Uterus (tissue), 4 donors: ENCODE measurements around the gene CGB1. TPM values are rescaled to one million over a fixed set of nuclear protein-coding genes. Genes with fewer than 3 reads are reported as not detected.
"Not testable (repeated sequence)": the region's sequence is repeated elsewhere in the genome, so short reads cannot be mapped to it uniquely, and the experiment has no call there.

Experiments used
- DNase-seq, 2 donors: peaks; one replicate each; pipeline ENCODE4 v3.0.0-alpha.2; 2019 to 2020
- H3K27ac ChIP-seq, 2 donors: fragments of 200-600 bp; sonication (generic); 1 replicate in 1 of 2; 2 replicates in 1 of 2; pipeline ENCODE4 v1.5.1; 2016 to 2018
- H3K27me3 ChIP-seq, 2 donors: fragments of 200-600 bp; sonication (generic); one replicate each; pipeline ENCODE4 v1.5.1; 2018 to 2019; ENCODE audit warnings: control low read depth in 1 of 2
- H3K36me3 ChIP-seq, 2 donors: fragments of 200-600 bp; sonication (generic); one replicate each; pipeline ENCODE4 v1.5.1; 2019; ENCODE audit warnings: control low read depth in 1 of 2
- H3K4me1 ChIP-seq, 2 donors: fragments of 200-600 bp; sonication (generic); one replicate each; pipeline ENCODE4 v1.5.1; 2018 to 2019; ENCODE audit warnings: control low read depth in 1 of 2
- H3K4me3 ChIP-seq, 2 donors: fragments of 200-600 bp; sonication (generic); 1 replicate in 1 of 2; 2 replicates in 1 of 2; pipeline ENCODE4 v1.5.1; 2018 to 2019; ENCODE audit warnings: mild to moderate bottlenecking in 1 of 2
- H3K9me3 ChIP-seq, 2 donors: fragments of 200-600 bp; sonication (generic); one replicate each; pipeline ENCODE4 v1.5.1; 2019; ENCODE audit warnings: control low read depth in 1 of 2
- POLR2A ChIP-seq, 2 donors: fragments of 450-650 bp; IDR thresholded peaks; one replicate each; pipeline ENCODE4 v1.6.1; 2016; ENCODE audit warnings: antibody characterized with exemption in 2 of 2, mild to moderate bottlenecking in 1 of 2, moderate library complexity in 1 of 2
- intact Hi-C: fragments of 100-400 bp; cut with DNase I; formaldehyde crosslinking; loops from one replicate; pipeline ENCODE4 v1.15.1; 2023; ENCODE audit warnings: low total_unique reads
- total RNA-seq, 4 donors: library from RNA; depleted of rRNA in 3 of 4; stranded (reverse); fragments of >200 nt in 3 of 4; gene quantifications; one replicate each; pipeline versions ENCODE4 v1.1.0 to v1.2.4, GENCODE V29; 2014 to 2023
- TF ChIP-seq, protein P1 (sequence below), 4 experiments: fragments of 200-600 bp in 2 of 4; fragments of 450-650 bp in 2 of 4; sonication (generic) in 2 of 4; IDR thresholded peaks; one replicate each; pipeline ENCODE4 v1.5.1; 2016 to 2019; ENCODE audit warnings: antibody characterized with exemption in 4 of 4, mild to moderate bottlenecking in 2 of 4, moderate library complexity in 1 of 4
- donor health status: DM: yes; HTN: yes; CAD: no.

The CGB1 gene
- total RNA-seq, 4 donors from 2014 or later: not detected

DNA sequence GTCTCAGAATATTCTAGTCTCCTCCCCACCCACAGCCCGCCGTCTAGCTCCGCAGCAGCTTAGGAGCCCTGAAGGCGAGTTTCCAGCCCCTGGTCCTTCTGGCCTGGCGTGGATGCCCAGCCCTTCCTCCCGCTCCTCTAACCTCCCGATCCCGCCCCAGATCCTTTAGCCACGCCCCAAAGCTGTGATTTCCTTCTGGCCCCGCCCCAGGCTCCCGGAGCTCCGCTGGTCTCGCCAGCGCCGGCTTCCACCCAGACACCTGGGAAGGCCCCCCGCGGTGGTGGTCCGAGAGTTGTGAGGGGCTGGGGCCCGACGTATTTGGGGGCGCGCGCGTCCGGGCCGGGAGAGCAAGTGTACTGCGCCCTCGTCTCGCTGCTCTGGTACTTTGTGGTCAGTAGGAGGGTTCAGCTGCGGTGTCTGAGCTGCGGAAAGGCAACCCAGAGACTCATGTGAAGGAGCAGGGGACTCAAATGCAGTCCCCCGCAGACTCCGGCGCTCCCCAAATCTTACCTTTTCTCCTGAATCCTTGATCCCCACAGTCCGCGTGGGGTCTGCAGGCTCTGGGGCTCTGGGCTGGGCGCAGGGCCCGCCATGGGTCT lies 21.0 kb upstream of the CGB1 start, which contains the start of gene CGB7:
Gene CGB7, minus strand, starts transcription at position 114 of the 599 bp plus-strand sequence. CDS start 2,374 bp downstream, outside the sequence.
- Histone ChIP-seq H3K4me3 (peak within 1 kb of the TSS; percentile 31 to 32), H3K27me3 (no peaks in the 10 kb centered on the region), H3K4me1 (peaks cover 0 to 5% of the 10 kb centered on the region in 2 donors), H3K9me3 (no peaks in the 10 kb centered on the region), H3K27ac (no peak within 1 kb of the TSS), H3K36me3 (no peaks in the 10 kb centered on the region)
- TF ChIP-seq, protein P1, sequence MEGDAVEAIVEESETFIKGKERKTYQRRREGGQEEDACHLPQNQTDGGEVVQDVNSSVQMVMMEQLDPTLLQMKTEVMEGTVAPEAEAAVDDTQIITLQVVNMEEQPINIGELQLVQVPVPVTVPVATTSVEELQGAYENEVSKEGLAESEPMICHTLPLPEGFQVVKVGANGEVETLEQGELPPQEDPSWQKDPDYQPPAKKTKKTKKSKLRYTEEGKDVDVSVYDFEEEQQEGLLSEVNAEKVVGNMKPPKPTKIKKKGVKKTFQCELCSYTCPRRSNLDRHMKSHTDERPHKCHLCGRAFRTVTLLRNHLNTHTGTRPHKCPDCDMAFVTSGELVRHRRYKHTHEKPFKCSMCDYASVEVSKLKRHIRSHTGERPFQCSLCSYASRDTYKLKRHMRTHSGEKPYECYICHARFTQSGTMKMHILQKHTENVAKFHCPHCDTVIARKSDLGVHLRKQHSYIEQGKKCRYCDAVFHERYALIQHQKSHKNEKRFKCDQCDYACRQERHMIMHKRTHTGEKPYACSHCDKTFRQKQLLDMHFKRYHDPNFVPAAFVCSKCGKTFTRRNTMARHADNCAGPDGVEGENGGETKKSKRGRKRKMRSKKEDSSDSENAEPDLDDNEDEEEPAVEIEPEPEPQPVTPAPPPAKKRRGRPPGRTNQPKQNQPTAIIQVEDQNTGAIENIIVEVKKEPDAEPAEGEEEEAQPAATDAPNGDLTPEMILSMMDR (IDR thresholded peaks at IDR 0.05): no peak
- TF ChIP-seq POLR2A (IDR thresholded peaks at IDR 0.05): peak in 1 of 2 donors; percentile 15
- DNase-seq: peak; percentile 73 to 77
- intact Hi-C loops: no loop called here

DNA sequence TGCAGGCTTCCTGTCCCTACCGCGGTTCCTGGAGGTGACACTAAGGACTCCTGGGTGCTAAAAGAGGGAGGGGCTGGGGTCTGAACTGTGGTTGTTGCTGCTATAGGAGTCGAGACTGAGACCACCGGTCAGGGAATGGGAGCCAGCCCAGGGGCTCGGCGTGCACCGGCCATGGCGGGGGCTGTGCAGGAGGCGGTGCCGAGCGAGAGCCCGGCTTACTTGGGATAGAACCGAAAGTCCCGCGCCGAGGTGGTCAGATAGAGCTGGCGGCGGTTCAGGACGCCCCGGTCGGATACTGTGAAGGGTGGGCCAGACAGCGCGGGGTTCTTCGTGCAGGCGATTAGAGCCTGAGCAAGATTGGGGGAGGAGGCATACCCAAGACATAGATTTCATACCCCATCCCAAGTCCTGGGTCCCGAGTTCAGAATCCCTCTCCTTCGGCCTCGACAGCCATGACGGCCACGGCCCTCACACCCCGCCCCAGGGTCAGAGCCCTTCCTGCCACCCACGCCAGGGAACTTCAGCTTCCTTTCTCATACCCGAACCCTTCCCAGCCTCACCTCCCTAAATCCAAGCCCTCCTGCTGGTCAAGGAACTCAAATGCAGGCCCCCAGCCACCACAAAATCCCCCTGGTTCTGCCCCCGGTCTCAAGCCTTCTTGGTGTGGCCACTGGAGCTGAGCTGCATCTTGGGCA lies 20.4 kb upstream of the CGB1 start:
- DNase-seq: not testable (repeated sequence)
- peak overlapping the region; percentile 31 to 32 for H3K4me3 ChIP-seq

DNA sequence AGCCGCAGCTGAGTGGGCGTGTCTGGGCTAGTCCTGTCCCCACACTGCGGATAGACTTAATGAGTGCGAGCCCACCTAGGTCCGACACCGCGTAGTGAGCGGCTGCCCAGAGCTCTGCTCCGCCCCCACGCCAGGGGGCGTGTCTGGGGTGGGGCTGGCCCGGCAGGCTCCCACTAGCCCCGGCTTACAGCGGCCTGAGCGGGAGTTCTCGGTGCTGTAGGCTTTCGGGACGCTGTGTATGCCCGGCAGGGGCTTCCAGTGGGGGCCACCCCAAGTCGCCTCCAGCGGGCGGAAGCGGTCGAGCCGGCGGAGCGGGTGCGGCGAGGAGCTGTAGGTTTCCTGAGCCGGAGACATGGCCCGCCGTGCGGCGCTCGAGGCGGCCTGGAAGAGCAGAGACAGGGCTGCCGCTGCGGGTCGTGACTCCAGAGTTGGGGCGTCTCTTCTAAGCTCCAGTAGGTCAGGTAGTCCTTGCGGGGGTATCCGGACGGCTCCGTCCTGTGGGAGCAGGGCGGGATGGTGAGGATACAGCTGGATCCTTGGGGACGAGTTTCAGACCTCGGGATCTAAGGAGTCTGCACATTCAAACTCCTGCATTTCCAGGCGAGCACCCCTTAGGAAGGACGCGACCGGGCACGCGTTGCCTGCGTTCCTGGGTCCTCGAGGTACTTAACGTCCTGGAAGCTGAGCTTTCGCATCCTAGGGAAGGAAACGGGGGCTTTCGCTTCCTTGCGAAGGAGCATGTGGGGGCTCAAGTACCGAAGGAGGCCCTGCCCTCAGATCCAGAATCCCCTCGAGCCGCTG lies 19.6 kb upstream of the CGB1 start:
- no peaks in the 10 kb centered on the region for H3K27me3 ChIP-seq
- TF ChIP-seq, protein P1 (IDR thresholded peaks at IDR 0.05): peak in 3 of 4 experiments; percentile 23 to 42 (median 40)
- no peak for TF ChIP-seq POLR2A (IDR thresholded peaks at IDR 0.05)
- H3K4me1 ChIP-seq: peaks cover 0 to 5% of the 10 kb centered on the region in 2 donors
- peak overlapping the region; percentile 31 to 32 for H3K4me3 ChIP-seq
- intact Hi-C loops: no loop called here
- no peak overlapping the region for H3K27ac ChIP-seq
- peak; percentile 28 to 56 for DNase-seq
- no peaks in the 10 kb centered on the region for H3K9me3 ChIP-seq
- no peaks in the 10 kb centered on the region for H3K36me3 ChIP-seq

More for the DNA sequence above, 20.4 kb upstream of the CGB1 start:
- intact Hi-C loops, H3K27me3 ChIP-seq, H3K36me3 ChIP-seq, H3K9me3 ChIP-seq, H3K27ac ChIP-seq, H3K4me1 ChIP-seq: not testable (repeated sequence)

DNA sequence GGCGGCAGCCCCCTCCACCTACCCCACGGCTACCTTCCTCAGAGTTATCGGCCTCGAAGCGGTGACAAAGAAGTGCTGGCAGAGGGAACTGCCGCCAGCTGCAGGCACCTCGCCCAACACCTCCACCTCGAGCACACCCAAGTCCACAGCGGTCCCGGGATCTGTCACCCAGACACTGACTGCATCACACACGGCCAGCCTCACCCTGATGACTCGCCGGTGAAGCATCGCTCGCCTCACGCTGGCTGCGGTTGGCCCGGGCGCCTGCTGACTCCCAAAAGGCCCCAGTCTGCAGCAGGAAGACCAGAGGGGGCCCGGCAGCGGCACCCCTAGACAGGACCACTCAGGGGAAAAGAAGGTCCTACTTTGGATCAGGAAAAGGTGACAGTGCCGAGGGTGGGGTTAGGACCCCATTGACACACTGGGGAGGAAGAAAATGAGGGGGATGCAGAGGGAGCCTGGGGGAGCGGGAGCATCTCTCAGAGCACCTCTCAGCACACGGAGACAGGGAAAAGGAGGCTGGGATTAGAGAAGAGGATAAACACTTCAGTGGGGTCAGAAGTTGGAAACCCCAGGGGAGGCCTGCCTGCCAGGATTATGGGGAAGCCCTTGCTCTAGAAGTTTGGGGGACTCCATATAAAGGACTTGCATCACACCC lies 13.8 kb upstream of the CGB1 start:
- H3K27ac ChIP-seq, H3K4me3 ChIP-seq, intact Hi-C loops, DNase-seq, H3K36me3 ChIP-seq, H3K9me3 ChIP-seq, H3K4me1 ChIP-seq, H3K27me3 ChIP-seq: not testable (repeated sequence)

DNA sequence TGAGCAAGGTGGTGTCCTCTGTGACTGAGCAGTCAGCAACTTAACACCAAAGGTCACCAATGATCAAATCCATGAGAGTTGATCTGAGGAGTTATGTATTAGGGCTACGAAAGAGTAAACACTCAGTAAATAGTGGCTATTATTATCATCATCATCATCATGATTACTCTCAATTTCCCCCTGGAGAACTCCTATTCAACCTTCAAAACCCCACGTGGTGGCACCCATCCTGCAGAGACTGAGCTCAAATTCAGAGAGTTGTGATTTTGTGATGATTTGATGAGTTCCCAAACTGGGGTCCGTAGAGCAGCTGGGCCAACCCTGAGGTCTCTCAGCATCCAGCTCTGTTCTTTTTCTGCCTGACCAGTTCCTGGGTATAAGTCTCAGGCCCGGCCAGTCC lies 13.1 kb upstream of the CGB1 start:
- H3K36me3 ChIP-seq, H3K27me3 ChIP-seq, intact Hi-C loops, H3K4me1 ChIP-seq, H3K9me3 ChIP-seq, H3K4me3 ChIP-seq, H3K27ac ChIP-seq, DNase-seq: not testable (repeated sequence)

DNA sequence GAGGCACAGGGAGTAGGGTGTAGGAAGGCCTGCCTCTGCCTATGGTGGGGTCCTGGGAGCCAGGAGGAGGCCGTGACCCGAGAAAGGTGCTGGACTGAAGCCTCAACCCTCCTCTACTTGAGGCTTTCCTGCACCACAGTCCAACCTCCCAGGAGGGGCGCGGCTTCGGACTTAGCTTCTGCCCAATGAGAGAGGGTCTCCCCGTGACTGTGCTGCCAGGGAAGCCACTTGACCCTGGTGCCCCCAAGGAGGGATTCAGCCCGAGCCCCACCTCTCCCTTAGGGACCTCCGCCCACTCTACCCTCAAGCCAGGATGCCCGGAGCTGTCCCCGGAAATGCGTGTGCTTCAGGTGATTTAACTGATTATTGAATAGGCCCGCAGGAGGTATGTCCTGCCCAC lies 12.3 kb upstream of the CGB1 start, which contains the start of gene CGB8:
Gene CGB8, minus strand, starts transcription at position 101 of the 400 bp plus-strand sequence. CDS start 372 bp downstream, outside the sequence.
- H3K4me3 ChIP-seq, H3K36me3 ChIP-seq, H3K27ac ChIP-seq, DNase-seq, H3K27me3 ChIP-seq, intact Hi-C loops, H3K9me3 ChIP-seq, H3K4me1 ChIP-seq: not testable (repeated sequence)

DNA sequence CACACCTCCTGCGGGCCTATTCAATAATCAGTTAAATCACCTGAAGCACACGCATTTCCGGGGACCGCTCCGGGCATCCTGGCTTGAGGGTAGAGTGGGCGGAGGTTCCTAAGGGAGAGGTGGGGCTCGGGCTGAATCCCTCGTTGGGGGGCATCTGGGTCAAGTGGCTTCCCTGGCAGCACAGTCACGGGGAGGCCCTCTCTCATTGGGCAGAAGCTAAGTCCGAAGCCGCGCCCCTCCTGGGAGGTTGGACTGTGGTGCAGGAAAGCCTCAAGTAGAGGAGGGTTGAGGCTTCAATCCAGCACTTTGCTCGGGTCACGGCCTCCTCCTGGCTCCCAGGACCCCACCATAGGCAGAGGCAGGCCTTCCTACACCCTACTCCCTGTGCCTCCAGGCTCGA lies 6.9 kb upstream of the CGB1 start, which contains the start of gene CGB5:
Gene CGB5, plus strand, starts transcription at position 301 of the 400 bp plus-strand sequence. CDS start 362 bp downstream, outside the sequence.
- H3K27me3 ChIP-seq, H3K36me3 ChIP-seq, H3K9me3 ChIP-seq, intact Hi-C loops, H3K27ac ChIP-seq, H3K4me1 ChIP-seq, H3K4me3 ChIP-seq, DNase-seq: not testable (repeated sequence)

DNA sequence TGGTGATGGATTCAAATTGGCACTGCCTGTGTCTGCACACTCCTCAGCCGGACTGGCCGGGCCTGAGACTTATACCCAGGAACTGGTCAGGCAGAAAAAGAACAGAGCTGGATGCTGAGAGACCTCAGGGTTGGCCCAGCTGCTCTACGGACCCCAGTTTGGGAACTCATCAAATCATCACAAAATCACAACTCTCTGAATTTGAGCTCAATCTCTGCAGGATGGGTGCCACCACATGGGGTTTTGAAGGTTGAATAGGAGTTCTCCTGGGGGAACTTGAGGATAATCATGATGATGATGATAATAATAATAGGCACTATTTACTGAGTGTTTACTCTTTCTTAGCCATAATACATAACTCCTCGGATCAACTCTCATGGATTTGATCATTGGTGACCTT lies 6.0 kb upstream of the CGB1 start:
- H3K9me3 ChIP-seq, H3K4me1 ChIP-seq, H3K4me3 ChIP-seq, H3K27me3 ChIP-seq, DNase-seq, H3K27ac ChIP-seq, intact Hi-C loops, H3K36me3 ChIP-seq: not testable (repeated sequence)
